ENCODE measurements around the gene MACROD2.

Gene MACROD2

GRCh38 chr20:15359056-15359455, 1363.7 kb downstream of the MACROD2 start:
- H3K36me3 ChIP-seq (ENCODE audit: control insufficient read depth in 2 of 2, insufficient read depth in 1 of 2, low read length in 2 of 2), result no peaks in the 10 kb centered on the region
- no peak for TF ChIP-seq ZNF707 (tag by site-specific recombination; IDR thresholded peaks at IDR 0.05)
- TF ChIP-seq ZNF670 (tag by site-specific recombination; IDR thresholded peaks at IDR 0.05; ENCODE audit: low read depth), result no peak
- TF ChIP-seq ZNF398 (tag by site-specific recombination; IDR thresholded peaks at IDR 0.05), result no peak
- no peak for TF ChIP-seq ZNF341 (tag by site-specific recombination; IDR thresholded peaks at IDR 0.05; ENCODE audit: low read depth)
- no peak for TF ChIP-seq ZNF416 (tag by site-specific recombination; IDR thresholded peaks at IDR 0.05)
- no peak for TF ChIP-seq ZFP37 (tag by site-specific recombination; IDR thresholded peaks at IDR 0.05)
- TF ChIP-seq ZNF843 (tag by site-specific recombination; IDR thresholded peaks at IDR 0.05), result no peak
- no peak for TF ChIP-seq ZNF148 (tag by site-specific recombination; IDR thresholded peaks at IDR 0.05; ENCODE audit: borderline replicate concordance)
- no peak for TF ChIP-seq ZNF16 (tag by site-specific recombination; IDR thresholded peaks at IDR 0.05; ENCODE audit: low read depth)
- no peak for TF ChIP-seq ZNF302 (tag by site-specific recombination; IDR thresholded peaks at IDR 0.05; ENCODE audit: low read depth)
- no peak for TF ChIP-seq ZNF488 (tag by site-specific recombination; IDR thresholded peaks at IDR 0.05)
- TF ChIP-seq ZNF513 (tag by site-specific recombination; IDR thresholded peaks at IDR 0.05), result no peak
- no peak for TF ChIP-seq ZNF555 (tag by site-specific recombination; conservative IDR thresholded peaks at IDR 0.05)
- no peak for TF ChIP-seq PRDM4 (tag by site-specific recombination; IDR thresholded peaks at IDR 0.05)
- no peak for TF ChIP-seq ZNF473 (tag by site-specific recombination; IDR thresholded peaks at IDR 0.05)
- TF ChIP-seq KLF9 (tag by site-specific recombination; IDR thresholded peaks at IDR 0.05; ENCODE audit: low read depth), result no peak
- no peak for TF ChIP-seq TRIM28 (IDR thresholded peaks at IDR 0.05; ENCODE audit: borderline replicate concordance, low read length)
- no peak for TF ChIP-seq ZSCAN16 (tag by site-specific recombination; IDR thresholded peaks at IDR 0.05)
- TF ChIP-seq ZBTB26 (tag by site-specific recombination; optimal IDR thresholded peaks at IDR 0.05), result no peak
- POLR2A ChIA-PET, result interaction anchor here (0.7 kb wide), 1 partner anchor 1217 kb away, joined by 6 read pairs; no protein-coding TSS in a partner anchor
- no peaks in the 10 kb centered on the region for H3K9me3 ChIP-seq (ENCODE audit: control insufficient read depth, insufficient read depth, low read depth, low read length)
- H3K4me3 ChIP-seq (ENCODE audit: low read depth, low read length), result no peak overlapping the region
- CTCF ChIA-PET, result no interaction called here
- no peaks in the 10 kb centered on the region for H3K4me1 ChIP-seq (ENCODE audit: control insufficient read depth, insufficient read depth, low read length)
- H3K27ac ChIP-seq (ENCODE audit: extremely low read depth, low read depth, low read length), result no peak overlapping the region
